Liver (tissue), 9 donors: ENCODE results near the gene WNT3A. TPM values are rescaled to one million over a fixed set of nuclear protein-coding genes. Genes with fewer than 3 reads are reported as not detected.
A peak's percentile ranks its signal among the peaks of the same experiment; 100 is the strongest.

Experiments used
- DNase-seq: peaks from one replicate; pipeline ENCODE4 v3.0.0-alpha.2; 2017; ENCODE audit warnings: low spot score
- H3K27ac ChIP-seq, 2 donors: one replicate each; pipeline ENCODE4 v1.7.0; 2013; ENCODE audit warnings: inconsistent platforms in 2 of 2, low read length in 2 of 2, control low read depth in 1 of 2, low read depth in 1 of 2, mild to moderate bottlenecking in 1 of 2
- H3K27me3 ChIP-seq, 4 donors: one replicate each; pipeline versions ENCODE4 v1.6.1 to v1.7.0; 2013; ENCODE audit warnings: low read length in 3 of 4, inconsistent platforms in 1 of 4, mild to moderate bottlenecking in 1 of 4, moderate library complexity in 1 of 4; ENCODE audit not compliant: control insufficient read depth in 4 of 4, insufficient read depth in 4 of 4
- H3K36me3 ChIP-seq, 4 donors: one replicate each; pipeline versions ENCODE4 v1.6.1 to v1.7.0; 2013; ENCODE audit warnings: low read length in 3 of 4, mild to moderate bottlenecking in 3 of 4, low read depth in 1 of 4, moderate library complexity in 1 of 4; ENCODE audit not compliant: control insufficient read depth in 4 of 4, insufficient read depth in 3 of 4
- H3K4me1 ChIP-seq, 4 donors: one replicate each; pipeline versions ENCODE4 v1.6.1 to v1.7.0; 2013; ENCODE audit warnings: low read length in 3 of 4, mild to moderate bottlenecking in 3 of 4, moderate library complexity in 1 of 4; ENCODE audit not compliant: control insufficient read depth in 4 of 4, insufficient read depth in 4 of 4
- H3K4me3 ChIP-seq, 3 donors: one replicate each; pipeline versions ENCODE4 v1.6.1 to v1.7.0; 2013; ENCODE audit warnings: low read length in 3 of 3, control low read depth in 1 of 3, low read depth in 1 of 3, mild to moderate bottlenecking in 1 of 3
- H3K9ac ChIP-seq, 2 donors: one replicate each; pipeline ENCODE4 v1.7.0; 2013; ENCODE audit warnings: low read length in 2 of 2, mild to moderate bottlenecking in 2 of 2, moderate library complexity in 2 of 2, control low read depth in 1 of 2, low read depth in 1 of 2
- H3K9me3 ChIP-seq, 4 donors: one replicate each; pipeline versions ENCODE4 v1.6.1 to v1.7.0; 2013; ENCODE audit warnings: low read length in 3 of 4; ENCODE audit not compliant: control insufficient read depth in 4 of 4
- FOXA1 ChIP-seq: IDR thresholded peaks from 2 replicates; pipeline ENCODE4 v1.6.1; 2016; ENCODE audit warnings: antibody characterized with exemption
- FOXA2 ChIP-seq: IDR thresholded peaks from 2 replicates; pipeline ENCODE4 v1.6.1; 2016; ENCODE audit warnings: antibody characterized with exemption
- GABPA ChIP-seq, 2 donors: IDR thresholded peaks in 1 of 2; conservative IDR thresholded peaks in 1 of 2; 2 replicates each; pipeline ENCODE4 v1.6.1; 2016; ENCODE audit warnings: antibody characterized with exemption in 2 of 2, mild to moderate bottlenecking in 1 of 2, moderate library complexity in 1 of 2
- HNF4A ChIP-seq, 2 donors: conservative IDR thresholded peaks; 2 replicates each; pipeline ENCODE4 v1.6.1; 2016; ENCODE audit warnings: antibody characterized with exemption in 2 of 2, mild to moderate bottlenecking in 2 of 2
- HNF4G ChIP-seq: IDR thresholded peaks from 2 replicates; pipeline ENCODE4 v1.6.1; 2016; ENCODE audit warnings: antibody characterized with exemption
- NR2F2 ChIP-seq: IDR thresholded peaks from 2 replicates; pipeline ENCODE4 v1.6.1; 2016; ENCODE audit warnings: antibody characterized with exemption
- RXRA ChIP-seq, 2 donors: IDR thresholded peaks; 2 replicates each; pipeline ENCODE4 v1.6.1; 2017 to 2018; ENCODE audit warnings: antibody characterized with exemption in 2 of 2, mild to moderate bottlenecking in 1 of 2
- TAF1 ChIP-seq: conservative IDR thresholded peaks from 2 replicates; pipeline ENCODE4 v1.6.1; 2016; ENCODE audit warnings: antibody characterized with exemption, mild to moderate bottlenecking
- YY1 ChIP-seq: IDR thresholded peaks from 2 replicates; pipeline ENCODE4 v1.6.1; 2016; ENCODE audit warnings: antibody characterized with exemption, mild to moderate bottlenecking
- WGBS: extraction: QIAGEN DNeasy Blood & Tissue Kit; methylation state at CpG from one replicate; pipeline ENCODE4 v1.1.7; 2013; 5-methylcytosine and 5-hydroxymethylcytosine counted together
- polyA plus RNA-seq, 2 donors: library from polyadenylated mRNA; stranded (reverse) in 1 of 2; unstranded in 1 of 2; fragments of 200-250 nt in 1 of 2; fragments of >200 nt in 1 of 2; fragmentation: Nextera tagmentation in 1 of 2; extraction: Ambion mirVana in 1 of 2; gene quantifications; one replicate each; pipeline versions ENCODE4 v1.2.1 to v1.2.3, GENCODE V29; 2013 to 2015
- total RNA-seq, 2 donors: library from RNA; depleted of rRNA; stranded (reverse); fragments of >200 nt; gene quantifications; one replicate each; pipeline ENCODE4 v1.2.3, GENCODE V29; 2014
- TF ChIP-seq, protein P1 (sequence below): IDR thresholded peaks from 2 replicates; pipeline ENCODE4 v1.6.1; 2016; ENCODE audit warnings: antibody characterized with exemption
- TF ChIP-seq, protein P2 (sequence below): IDR thresholded peaks from 2 replicates; pipeline ENCODE4 v1.6.1; 2016; ENCODE audit warnings: antibody characterized with exemption
- TF ChIP-seq, protein P3 (sequence below): IDR thresholded peaks from 2 replicates; pipeline ENCODE4 v1.6.1; 2016; ENCODE audit warnings: antibody characterized with exemption, mild to moderate bottlenecking
- TF ChIP-seq, protein P4 (sequence below): fragments of 150-350 bp; IDR thresholded peaks from 2 replicates; pipeline ENCODE4 v1.5.1; 2017; ENCODE audit warnings: improper control_type of control experiment, low read depth, low read length; ENCODE audit not compliant: missing input control
- TF ChIP-seq, protein P5 (sequence below): IDR thresholded peaks from 2 replicates; pipeline ENCODE4 v1.6.1; 2016; ENCODE audit warnings: antibody characterized with exemption
- donor health status: healthy.
- donor health status: healthy.
- donor health status: healthy.
- donor health status: healthy.
- donor health status: healthy.

Gene WNT3A
- total and polyA plus RNA-seq, 4 donors, result not detected

DNA sequence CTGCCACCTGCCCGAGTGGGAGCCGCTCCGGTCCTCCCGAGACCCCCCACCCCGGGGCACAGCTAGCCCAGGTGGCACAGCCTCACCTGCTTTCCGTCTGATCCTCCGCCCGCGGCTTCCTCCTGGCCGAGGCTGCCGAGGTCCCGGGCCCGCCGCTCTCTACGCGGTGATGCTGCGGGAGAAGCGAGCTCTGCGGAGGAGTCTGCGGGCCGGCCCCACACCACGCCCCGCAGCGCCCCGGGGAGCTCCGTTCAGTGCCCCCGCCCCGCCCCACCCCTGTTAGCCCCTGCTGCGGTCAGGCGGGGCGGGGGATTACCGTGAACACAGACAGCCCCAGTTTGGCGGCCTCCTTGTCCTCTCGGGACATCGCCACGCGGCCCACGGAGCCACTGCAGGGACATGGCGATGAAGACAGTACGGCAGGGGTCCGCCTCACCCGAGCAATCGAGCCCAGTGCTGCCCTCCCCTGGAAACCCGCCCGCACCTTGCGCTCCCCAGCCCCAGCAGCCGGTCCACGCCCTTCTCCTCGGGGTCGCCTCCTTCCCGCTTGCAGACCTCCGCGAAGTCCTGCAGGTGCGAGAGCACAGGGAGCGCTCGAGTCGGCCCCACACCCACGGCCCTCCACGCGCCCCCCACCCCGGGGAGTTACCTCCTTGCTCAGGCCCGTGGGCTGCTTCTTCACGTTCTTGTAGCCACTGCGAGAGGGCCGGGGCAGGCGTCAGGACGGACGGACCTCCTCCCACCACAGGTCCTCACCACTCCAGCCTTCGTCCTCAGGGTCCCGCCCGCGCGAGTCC, 95.4 kb downstream of the WNT3A start:
- Histone ChIP-seq H3K9ac (no peak overlapping the region), H3K27me3 (no peaks in the 10 kb centered on the region), H3K9me3 (no peaks in the 10 kb centered on the region), H3K27ac (no peak overlapping the region), H3K36me3 (peaks cover 9 to 40% (median 28%) of the 10 kb centered on the region in 4 donors), H3K4me3 (peak overlapping the region; percentile 45 to 90 (median 82)), H3K4me1 (peaks cover 10 to 44% (median 26%) of the 10 kb centered on the region in 4 donors)
- 8% methylated on average over 73 of the region's 73 CpGs for WGBS
- peak; percentile 69 for DNase-seq
- TF ChIP-seq NR2F2 (no peak), RXRA (IDR thresholded peaks at IDR 0.05) (no peak), FOXA1 (no peak), HNF4G (no peak), TAF1 (no peak), YY1 (no peak), HNF4A (conservative IDR thresholded peaks at IDR 0.05) (no peak), GABPA (IDR thresholded peaks at IDR 0.05 in 1 of 2, conservative IDR thresholded peaks at IDR 0.05 in 1 of 2) (no peak), FOXA2 (no peak)
- TF ChIP-seq, protein P1, sequence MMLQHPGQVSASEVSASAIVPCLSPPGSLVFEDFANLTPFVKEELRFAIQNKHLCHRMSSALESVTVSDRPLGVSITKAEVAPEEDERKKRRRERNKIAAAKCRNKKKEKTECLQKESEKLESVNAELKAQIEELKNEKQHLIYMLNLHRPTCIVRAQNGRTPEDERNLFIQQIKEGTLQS, result no peak
- TF ChIP-seq, protein P2, sequence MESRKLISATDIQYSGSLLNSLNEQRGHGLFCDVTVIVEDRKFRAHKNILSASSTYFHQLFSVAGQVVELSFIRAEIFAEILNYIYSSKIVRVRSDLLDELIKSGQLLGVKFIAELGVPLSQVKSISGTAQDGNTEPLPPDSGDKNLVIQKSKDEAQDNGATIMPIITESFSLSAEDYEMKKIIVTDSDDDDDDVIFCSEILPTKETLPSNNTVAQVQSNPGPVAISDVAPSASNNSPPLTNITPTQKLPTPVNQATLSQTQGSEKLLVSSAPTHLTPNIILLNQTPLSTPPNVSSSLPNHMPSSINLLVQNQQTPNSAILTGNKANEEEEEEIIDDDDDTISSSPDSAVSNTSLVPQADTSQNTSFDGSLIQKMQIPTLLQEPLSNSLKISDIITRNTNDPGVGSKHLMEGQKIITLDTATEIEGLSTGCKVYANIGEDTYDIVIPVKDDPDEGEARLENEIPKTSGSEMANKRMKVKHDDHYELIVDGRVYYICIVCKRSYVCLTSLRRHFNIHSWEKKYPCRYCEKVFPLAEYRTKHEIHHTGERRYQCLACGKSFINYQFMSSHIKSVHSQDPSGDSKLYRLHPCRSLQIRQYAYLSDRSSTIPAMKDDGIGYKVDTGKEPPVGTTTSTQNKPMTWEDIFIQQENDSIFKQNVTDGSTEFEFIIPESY, result no peak
- TF ChIP-seq, protein P3, sequence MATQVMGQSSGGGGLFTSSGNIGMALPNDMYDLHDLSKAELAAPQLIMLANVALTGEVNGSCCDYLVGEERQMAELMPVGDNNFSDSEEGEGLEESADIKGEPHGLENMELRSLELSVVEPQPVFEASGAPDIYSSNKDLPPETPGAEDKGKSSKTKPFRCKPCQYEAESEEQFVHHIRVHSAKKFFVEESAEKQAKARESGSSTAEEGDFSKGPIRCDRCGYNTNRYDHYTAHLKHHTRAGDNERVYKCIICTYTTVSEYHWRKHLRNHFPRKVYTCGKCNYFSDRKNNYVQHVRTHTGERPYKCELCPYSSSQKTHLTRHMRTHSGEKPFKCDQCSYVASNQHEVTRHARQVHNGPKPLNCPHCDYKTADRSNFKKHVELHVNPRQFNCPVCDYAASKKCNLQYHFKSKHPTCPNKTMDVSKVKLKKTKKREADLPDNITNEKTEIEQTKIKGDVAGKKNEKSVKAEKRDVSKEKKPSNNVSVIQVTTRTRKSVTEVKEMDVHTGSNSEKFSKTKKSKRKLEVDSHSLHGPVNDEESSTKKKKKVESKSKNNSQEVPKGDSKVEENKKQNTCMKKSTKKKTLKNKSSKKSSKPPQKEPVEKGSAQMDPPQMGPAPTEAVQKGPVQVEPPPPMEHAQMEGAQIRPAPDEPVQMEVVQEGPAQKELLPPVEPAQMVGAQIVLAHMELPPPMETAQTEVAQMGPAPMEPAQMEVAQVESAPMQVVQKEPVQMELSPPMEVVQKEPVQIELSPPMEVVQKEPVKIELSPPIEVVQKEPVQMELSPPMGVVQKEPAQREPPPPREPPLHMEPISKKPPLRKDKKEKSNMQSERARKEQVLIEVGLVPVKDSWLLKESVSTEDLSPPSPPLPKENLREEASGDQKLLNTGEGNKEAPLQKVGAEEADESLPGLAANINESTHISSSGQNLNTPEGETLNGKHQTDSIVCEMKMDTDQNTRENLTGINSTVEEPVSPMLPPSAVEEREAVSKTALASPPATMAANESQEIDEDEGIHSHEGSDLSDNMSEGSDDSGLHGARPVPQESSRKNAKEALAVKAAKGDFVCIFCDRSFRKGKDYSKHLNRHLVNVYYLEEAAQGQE, result no peak
- TF ChIP-seq, protein P4, sequence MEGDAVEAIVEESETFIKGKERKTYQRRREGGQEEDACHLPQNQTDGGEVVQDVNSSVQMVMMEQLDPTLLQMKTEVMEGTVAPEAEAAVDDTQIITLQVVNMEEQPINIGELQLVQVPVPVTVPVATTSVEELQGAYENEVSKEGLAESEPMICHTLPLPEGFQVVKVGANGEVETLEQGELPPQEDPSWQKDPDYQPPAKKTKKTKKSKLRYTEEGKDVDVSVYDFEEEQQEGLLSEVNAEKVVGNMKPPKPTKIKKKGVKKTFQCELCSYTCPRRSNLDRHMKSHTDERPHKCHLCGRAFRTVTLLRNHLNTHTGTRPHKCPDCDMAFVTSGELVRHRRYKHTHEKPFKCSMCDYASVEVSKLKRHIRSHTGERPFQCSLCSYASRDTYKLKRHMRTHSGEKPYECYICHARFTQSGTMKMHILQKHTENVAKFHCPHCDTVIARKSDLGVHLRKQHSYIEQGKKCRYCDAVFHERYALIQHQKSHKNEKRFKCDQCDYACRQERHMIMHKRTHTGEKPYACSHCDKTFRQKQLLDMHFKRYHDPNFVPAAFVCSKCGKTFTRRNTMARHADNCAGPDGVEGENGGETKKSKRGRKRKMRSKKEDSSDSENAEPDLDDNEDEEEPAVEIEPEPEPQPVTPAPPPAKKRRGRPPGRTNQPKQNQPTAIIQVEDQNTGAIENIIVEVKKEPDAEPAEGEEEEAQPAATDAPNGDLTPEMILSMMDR, result no peak
- TF ChIP-seq, protein P5, sequence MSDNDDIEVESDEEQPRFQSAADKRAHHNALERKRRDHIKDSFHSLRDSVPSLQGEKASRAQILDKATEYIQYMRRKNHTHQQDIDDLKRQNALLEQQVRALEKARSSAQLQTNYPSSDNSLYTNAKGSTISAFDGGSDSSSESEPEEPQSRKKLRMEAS, result no peak
